HEK293 (cell line): ENCODE measurements around the gene CSNK2A1.

Experiments
- ATF2 ChIP-seq: fragments of 450-650 bp; formaldehyde crosslinking; IDR thresholded peaks from 2 replicates; pipeline ENCODE4 v1.5.1; 2016; ENCODE audit warnings: missing biosample characterization, missing genetic modification characterization, low read depth
- CTCF ChIP-seq: fragments of 450-650 bp; formaldehyde crosslinking; IDR thresholded peaks from 2 replicates; pipeline ENCODE4 v1.5.1; 2016; ENCODE audit warnings: missing biosample characterization, missing genetic modification characterization
- PBX3 ChIP-seq: sonication (generic); formaldehyde crosslinking; IDR thresholded peaks from 2 replicates; pipeline ENCODE4 v1.8.1; 2022; ENCODE audit warnings: mild to moderate bottlenecking, moderate library complexity, missing genetic modification reagents
- ZIC2 ChIP-seq: fragments of 450-650 bp; formaldehyde crosslinking; IDR thresholded peaks from 2 replicates; pipeline ENCODE4 v1.5.1; 2016; ENCODE audit warnings: missing biosample characterization, missing genetic modification characterization
- ZNF2 ChIP-seq: fragments of 450-650 bp; formaldehyde crosslinking; IDR thresholded peaks from 2 replicates; pipeline ENCODE4 v1.5.1; 2016; ENCODE audit warnings: missing biosample characterization, missing genetic modification characterization
- ZNF501 ChIP-seq: fragments of 450-650 bp; formaldehyde crosslinking; IDR thresholded peaks from 2 replicates; pipeline ENCODE4 v1.5.1; 2016; ENCODE audit warnings: missing biosample characterization, missing genetic modification characterization
- ZNF629 ChIP-seq: fragments of 450-650 bp; formaldehyde crosslinking; IDR thresholded peaks from 2 replicates; pipeline ENCODE4 v1.5.1; 2017; ENCODE audit warnings: missing biosample characterization, missing genetic modification characterization
- ZNF639 ChIP-seq: fragments of 450-650 bp; formaldehyde crosslinking; IDR thresholded peaks from 2 replicates; pipeline ENCODE4 v1.5.1; 2016; ENCODE audit warnings: missing biosample characterization, missing genetic modification characterization
- ZNF792 ChIP-seq: fragments of 450-650 bp; formaldehyde crosslinking; IDR thresholded peaks from 2 replicates; pipeline ENCODE4 v1.5.1; 2016; ENCODE audit warnings: missing biosample characterization, missing genetic modification characterization

- no peak for TF ChIP-seq CTCF (tag by site-specific recombination)
- no peak for TF ChIP-seq ZNF629 (tag by site-specific recombination)
- TF ChIP-seq ZIC2 (tag by site-specific recombination), result no peak
- TF ChIP-seq ATF2 (tag by site-specific recombination), result no peak
- TF ChIP-seq PBX3 (CRISPR knock-in tag), result no peak
- TF ChIP-seq ZNF639, result no peak
- no peak for TF ChIP-seq ZNF792
- no peak for TF ChIP-seq ZNF2 (tag by site-specific recombination)
- TF ChIP-seq ZNF501 (tag by site-specific recombination), result no peak
Measured at GRCh38 chr20:568673-569415, 25.3 kb upstream of the CSNK2A1 start.
